Ishikawa (cell line): Measurements from ENCODE around the gene DQX1.

ENCODE experiments used
- CEBPB ChIP-seq: IDR thresholded peaks from 2 replicates; pipeline ENCODE4 v1.6.1; 2012
- CREB1 ChIP-seq: IDR thresholded peaks from 2 replicates; pipeline ENCODE4 v1.6.1; 2012; ENCODE audit warnings: low read depth
- EGR1 ChIP-seq: IDR thresholded peaks from 2 replicates; pipeline ENCODE4 v1.6.1; 2012
- EP300 ChIP-seq: IDR thresholded peaks from 2 replicates; pipeline ENCODE4 v1.6.1; 2012; ENCODE audit warnings: borderline replicate concordance
- FOXM1 ChIP-seq: IDR thresholded peaks from 2 replicates; pipeline ENCODE4 v1.6.1; 2012; ENCODE audit warnings: low read depth, borderline replicate concordance
- MAX ChIP-seq: IDR thresholded peaks from 2 replicates; pipeline ENCODE4 v1.6.1; 2012
- RAD21 ChIP-seq: IDR thresholded peaks from 2 replicates; pipeline ENCODE4 v1.6.1; 2012; ENCODE audit warnings: low read depth
- REST ChIP-seq: IDR thresholded peaks from 2 replicates; pipeline ENCODE4 v1.6.1; 2012; ENCODE audit warnings: low read depth, mild to moderate bottlenecking
- TAF1 ChIP-seq: IDR thresholded peaks from 2 replicates; pipeline ENCODE4 v1.6.1; 2012; ENCODE audit warnings: low read depth, mild to moderate bottlenecking
- TCF12 ChIP-seq: IDR thresholded peaks from 2 replicates; pipeline ENCODE4 v1.6.1; 2012; ENCODE audit warnings: low read depth
- TEAD4 ChIP-seq: IDR thresholded peaks from 2 replicates; pipeline ENCODE4 v1.6.1; 2012
- USF1 ChIP-seq: IDR thresholded peaks from 2 replicates; pipeline ENCODE4 v1.6.1; 2012
- YY1 ChIP-seq: IDR thresholded peaks from 2 replicates; pipeline ENCODE4 v1.6.1; 2012; ENCODE audit warnings: low read depth
- ZBTB7A ChIP-seq: IDR thresholded peaks from 2 replicates; pipeline ENCODE4 v1.6.1; 2012; ENCODE audit warnings: low read depth

GRCh38 chr2:74516650-74517049, 9.4 kb downstream of the DQX1 start:
- TF ChIP-seq FOXM1 (no peak), EP300 (no peak), EGR1 (no peak), ZBTB7A (no peak), TAF1 (no peak), RAD21 (no peak), REST (no peak), TEAD4 (no peak), MAX (no peak), CEBPB (no peak), TCF12 (no peak), CREB1 (no peak), YY1 (no peak), USF1 (no peak)
